ENCODE data around the gene LZIC.

GRCh38 chr1:9912264-9912936, 30.8 kb downstream of the LZIC start:
- TF ChIP-seq POLR2AphosphoS5 (IDR thresholded peaks at IDR 0.05; ENCODE audit: low read depth, low read length) (no peak), GABPA (IDR thresholded peaks at IDR 0.05; ENCODE audit: low read depth) (no peak), USF1 (IDR thresholded peaks at IDR 0.05; ENCODE audit: borderline replicate concordance, low read depth) (no peak), PBX3 (IDR thresholded peaks at IDR 0.05) (no peak), ZBTB33 (IDR thresholded peaks at IDR 0.05; ENCODE audit: borderline replicate concordance, low read depth) (no peak)

All from SK-N-SH (cell line).